ENCODE measurements around the gene ZDHHC21. TPM values are rescaled to one million over a fixed set of nuclear protein-coding genes. Genes with fewer than 3 reads are reported as not detected.

Gene ZDHHC21
- total and polyA plus RNA-seq, 4 experiments from 2014 or later, result 1.2 to 8.9 (median 3.8) TPM

- H3K9me3 ChIP-seq (ENCODE audit: control insufficient read depth in 1 of 2, low read length in 2 of 2), result no peaks in the 10 kb centered on the region
- intact Hi-C loops (cut with micrococcal nuclease), result no loop called here
- ChIA-PET CTCF (ENCODE audit: partially characterized antibody) (no interaction called here), POLR2A (ENCODE audit: partially characterized antibody) (no interaction called here)
- Mint-ChIP-seq H3K4me1 (no peaks in the 10 kb centered on the region), H3K36me3 (no peaks in the 10 kb centered on the region), H3K4me3 (no peak overlapping the region), H3K27ac (no peak overlapping the region), H3K27me3 (peaks cover 6 to 11% of the 10 kb centered on the region in 2 donors), H3K9me3 (no peaks in the 10 kb centered on the region)
- H3K4me1 ChIP-seq (ENCODE audit: insufficient read depth, low read length), result no peaks in the 10 kb centered on the region
- no peaks in the 10 kb centered on the region for H3K27me3 ChIP-seq (ENCODE audit: insufficient read depth, low read length)
- no peak overlapping the region for H3K4me3 ChIP-seq (ENCODE audit: low read length in 2 of 2)
- H3K36me3 ChIP-seq (ENCODE audit: insufficient read depth, low read length), result no peaks in the 10 kb centered on the region
- DNase-seq, result no peak
- no peak overlapping the region for H3K27ac ChIP-seq (ENCODE audit: low read depth, low read length)
Observed at GRCh38 chr9:14719231-14719923, 26.1 kb upstream of the ZDHHC21 start.

DNA sequence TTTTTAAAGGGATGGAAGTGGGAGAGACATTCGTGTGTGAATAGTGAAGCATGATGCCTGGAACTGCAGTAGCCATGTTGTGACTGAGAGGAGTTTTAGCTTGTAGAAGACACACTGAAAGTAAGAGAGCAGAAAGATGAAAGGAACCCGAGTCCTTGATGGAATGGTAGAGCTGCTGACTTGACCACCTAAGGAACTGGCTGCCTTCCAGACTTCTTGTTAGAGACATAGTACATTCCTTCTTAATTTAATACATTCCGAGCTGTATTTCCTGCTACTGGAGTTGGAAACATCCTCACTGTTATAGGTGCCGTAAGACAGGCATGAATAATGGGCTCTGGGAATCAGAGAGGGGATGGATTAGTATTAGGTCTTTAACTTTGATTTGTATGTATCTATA lies 21.9 kb upstream of the ZDHHC21 start:
- Histone ChIP-seq H3K4me3 (ENCODE audit: low read length in 2 of 2) (no peak overlapping the region), H3K4me1 (ENCODE audit: insufficient read depth, low read length) (no peaks in the 10 kb centered on the region), H3K9me3 (ENCODE audit: control insufficient read depth in 1 of 2, low read length in 2 of 2) (no peaks in the 10 kb centered on the region), H3K36me3 (ENCODE audit: insufficient read depth, low read length) (no peaks in the 10 kb centered on the region), H3K27ac (ENCODE audit: low read depth, low read length) (no peak overlapping the region), H3K27me3 (ENCODE audit: insufficient read depth, low read length) (no peaks in the 10 kb centered on the region)
- no peak overlapping the region for H3K4me3 Mint-ChIP-seq
- intact Hi-C loops (cut with micrococcal nuclease), result no loop called here
- H3K27ac Mint-ChIP-seq, result no peak overlapping the region
- no peaks in the 10 kb centered on the region for H3K36me3 Mint-ChIP-seq
- H3K27me3 Mint-ChIP-seq, result peaks cover 5 to 13% of the 10 kb centered on the region in 2 donors
- ChIA-PET CTCF (ENCODE audit: partially characterized antibody) (no interaction called here), POLR2A (ENCODE audit: partially characterized antibody) (no interaction called here)
- H3K9me3 Mint-ChIP-seq, result peaks cover 0 to 5% (median 2%) of the 10 kb centered on the region in 8 donors
- H3K4me1 Mint-ChIP-seq, result no peaks in the 10 kb centered on the region
- DNase-seq, result no peak

DNA sequence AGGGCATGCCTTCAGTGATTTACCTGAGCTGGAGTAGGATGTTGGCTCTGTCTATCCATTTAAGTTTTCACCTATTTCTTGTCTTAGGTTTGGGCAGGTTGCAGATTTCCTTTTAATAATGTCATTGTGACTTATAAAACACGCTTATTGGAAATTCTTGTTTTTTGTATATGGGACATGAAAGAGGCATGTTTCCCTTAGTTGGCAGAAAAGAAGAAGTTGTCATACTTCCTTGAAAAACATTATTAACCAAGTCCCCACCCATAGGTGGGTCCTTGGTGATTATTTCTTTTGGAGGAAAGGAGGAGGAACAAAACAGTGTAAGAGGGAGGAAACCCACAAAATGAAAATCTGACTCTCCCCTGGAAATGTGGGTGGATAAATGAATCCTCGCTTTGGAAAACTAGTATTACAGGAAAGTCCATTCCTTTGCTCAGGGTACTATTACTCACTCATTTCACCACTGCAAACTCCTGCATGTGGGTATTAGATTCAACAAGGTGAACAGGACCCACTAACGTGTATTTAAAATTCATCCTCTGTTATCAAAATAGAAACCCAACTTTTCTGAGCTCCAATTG lies 20.0 kb upstream of the ZDHHC21 start:
- Mint-ChIP-seq H3K27ac (no peak overlapping the region), H3K4me1 (no peaks in the 10 kb centered on the region), H3K36me3 (no peaks in the 10 kb centered on the region), H3K27me3 (peaks cover 8 to 16% of the 10 kb centered on the region in 2 donors), H3K9me3 (peaks cover 2 to 21% (median 8%) of the 10 kb centered on the region in 8 donors), H3K4me3 (no peak overlapping the region)
- Histone ChIP-seq H3K36me3 (ENCODE audit: insufficient read depth, low read length) (no peaks in the 10 kb centered on the region), H3K27ac (ENCODE audit: low read depth, low read length) (no peak overlapping the region), H3K4me1 (ENCODE audit: insufficient read depth, low read length) (no peaks in the 10 kb centered on the region), H3K9me3 (ENCODE audit: control insufficient read depth in 1 of 2, low read length in 2 of 2) (no peaks in the 10 kb centered on the region), H3K4me3 (ENCODE audit: low read length in 2 of 2) (no peak overlapping the region), H3K27me3 (ENCODE audit: insufficient read depth, low read length) (no peaks in the 10 kb centered on the region)
- intact Hi-C loops (cut with micrococcal nuclease), result no loop called here
- DNase-seq, result no peak
- CTCF ChIA-PET (ENCODE audit: partially characterized antibody), result no interaction called here
- POLR2A ChIA-PET (ENCODE audit: partially characterized antibody), result no interaction called here

DNA sequence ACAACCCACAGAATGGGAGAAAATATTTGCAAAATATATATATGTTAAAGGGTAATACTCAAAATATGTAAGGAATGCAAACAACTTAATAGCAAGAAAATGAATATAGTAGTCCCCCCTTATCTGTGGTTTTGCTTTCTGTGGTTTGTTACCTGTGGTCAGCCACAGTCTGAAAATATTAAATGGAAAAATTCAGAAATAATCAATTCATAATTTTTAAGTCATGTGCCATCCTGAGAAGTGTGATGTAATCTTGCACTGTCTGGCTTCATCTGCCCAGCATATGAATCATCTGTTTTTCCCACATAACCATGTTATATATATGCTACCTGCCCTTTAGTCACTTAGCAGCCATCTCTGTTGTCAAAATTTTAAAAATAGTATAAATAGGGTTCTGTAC lies 17.6 kb upstream of the ZDHHC21 start:
- no peaks in the 10 kb centered on the region for H3K36me3 ChIP-seq (ENCODE audit: insufficient read depth, low read length)

GRCh38 chr9:14706530-14707140 lies 13.4 kb upstream of the ZDHHC21 start:
- Histone ChIP-seq H3K4me1 (ENCODE audit: insufficient read depth, low read length) (no peaks in the 10 kb centered on the region), H3K36me3 (ENCODE audit: insufficient read depth, low read length) (no peaks in the 10 kb centered on the region), H3K27me3 (ENCODE audit: insufficient read depth, low read length) (no peaks in the 10 kb centered on the region), H3K27ac (ENCODE audit: low read depth, low read length) (no peak overlapping the region), H3K9me3 (ENCODE audit: control insufficient read depth in 1 of 2, low read length in 2 of 2) (peaks cover 0 to 5% of the 10 kb centered on the region in 2 donors), H3K4me3 (ENCODE audit: low read length in 2 of 2) (no peak overlapping the region)
- Mint-ChIP-seq H3K4me3 (peak overlapping the region in 1 of 8 donors; percentile 24), H3K4me1 (no peaks in the 10 kb centered on the region), H3K36me3 (peaks cover 2 to 3% of the 10 kb centered on the region in 2 donors), H3K9me3 (peaks cover 2 to 53% (median 43%) of the 10 kb centered on the region in 8 donors), H3K27ac (no peak overlapping the region), H3K27me3 (peaks cover 8 to 22% of the 10 kb centered on the region in 2 donors)
- CTCF ChIA-PET (ENCODE audit: partially characterized antibody), result no interaction called here
- intact Hi-C loops (cut with micrococcal nuclease), result no loop called here
- no peak for DNase-seq
- POLR2A ChIA-PET (ENCODE audit: partially characterized antibody), result no interaction called here

More for the DNA sequence above, 17.6 kb upstream of the ZDHHC21 start:
- H3K4me1 ChIP-seq (ENCODE audit: insufficient read depth, low read length), result no peaks in the 10 kb centered on the region
- Mint-ChIP-seq H3K4me3 (no peak overlapping the region), H3K36me3 (no peaks in the 10 kb centered on the region), H3K4me1 (no peaks in the 10 kb centered on the region), H3K9me3 (peaks cover 2 to 31% (median 25%) of the 10 kb centered on the region in 8 donors), H3K27ac (no peak overlapping the region), H3K27me3 (peaks cover 9 to 22% of the 10 kb centered on the region in 2 donors)
- intact Hi-C loops (cut with micrococcal nuclease), result no loop called here
- ChIA-PET CTCF (ENCODE audit: partially characterized antibody) (no interaction called here), POLR2A (ENCODE audit: partially characterized antibody) (interaction anchor here (1.3 kb wide), 1 partner anchor 18 kb away, joined by 3 read pairs; the partner anchor contains the start of gene ZDHHC21)
- H3K9me3 ChIP-seq (ENCODE audit: control insufficient read depth in 1 of 2, low read length in 2 of 2), result peaks cover 0 to under 1% of the 10 kb centered on the region in 2 donors
- H3K27ac ChIP-seq (ENCODE audit: low read depth, low read length), result no peak overlapping the region
- no peak for DNase-seq
- no peak overlapping the region for H3K4me3 ChIP-seq (ENCODE audit: low read length in 2 of 2)
- H3K27me3 ChIP-seq (ENCODE audit: insufficient read depth, low read length), result no peaks in the 10 kb centered on the region

DNA sequence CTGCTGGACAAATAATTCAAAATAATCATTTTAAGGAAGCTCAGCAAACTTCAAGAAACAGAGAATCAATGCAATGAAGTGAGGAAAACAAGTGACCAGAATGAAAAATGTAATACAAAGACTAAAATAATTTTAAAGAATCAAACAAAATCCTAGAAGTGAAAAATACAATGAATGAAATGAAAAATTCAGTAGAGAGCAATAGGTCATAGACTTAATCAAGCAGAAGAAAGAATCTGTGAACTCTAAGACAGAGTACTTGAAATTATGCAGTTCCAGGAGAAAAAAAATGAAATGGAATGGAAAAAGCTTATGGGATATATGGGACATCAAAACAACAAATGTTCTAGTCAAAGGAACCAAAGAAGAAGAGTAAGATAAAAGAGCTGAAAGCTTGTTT lies 11.8 kb upstream of the ZDHHC21 start:
- CTCF ChIA-PET (ENCODE audit: partially characterized antibody), result interaction anchor here (1.2 kb wide), 1 partner anchor 12 kb away, joined by 3 read pairs; the partner anchor contains the start of gene ZDHHC21
- POLR2A ChIA-PET (ENCODE audit: partially characterized antibody), result no interaction called here
- Mint-ChIP-seq H3K27me3 (peaks cover 8 to 20% of the 10 kb centered on the region in 2 donors), H3K36me3 (peaks cover 2 to 3% of the 10 kb centered on the region in 2 donors), H3K27ac (no peak overlapping the region), H3K9me3 (peaks cover 2 to 52% (median 40%) of the 10 kb centered on the region in 8 donors), H3K4me1 (no peaks in the 10 kb centered on the region), H3K4me3 (no peak overlapping the region)
- no peak for DNase-seq
- H3K36me3 ChIP-seq (ENCODE audit: insufficient read depth, low read length), result no peaks in the 10 kb centered on the region
- H3K9me3 ChIP-seq (ENCODE audit: control insufficient read depth in 1 of 2, low read length in 2 of 2), result peaks cover 0 to 5% of the 10 kb centered on the region in 2 donors
- H3K27ac ChIP-seq (ENCODE audit: low read depth, low read length), result no peak overlapping the region
- intact Hi-C loops (cut with micrococcal nuclease), result no loop called here
- no peaks in the 10 kb centered on the region for H3K4me1 ChIP-seq (ENCODE audit: insufficient read depth, low read length)
- H3K27me3 ChIP-seq (ENCODE audit: insufficient read depth, low read length), result no peaks in the 10 kb centered on the region
- H3K4me3 ChIP-seq (ENCODE audit: low read length in 2 of 2), result no peak overlapping the region

DNA sequence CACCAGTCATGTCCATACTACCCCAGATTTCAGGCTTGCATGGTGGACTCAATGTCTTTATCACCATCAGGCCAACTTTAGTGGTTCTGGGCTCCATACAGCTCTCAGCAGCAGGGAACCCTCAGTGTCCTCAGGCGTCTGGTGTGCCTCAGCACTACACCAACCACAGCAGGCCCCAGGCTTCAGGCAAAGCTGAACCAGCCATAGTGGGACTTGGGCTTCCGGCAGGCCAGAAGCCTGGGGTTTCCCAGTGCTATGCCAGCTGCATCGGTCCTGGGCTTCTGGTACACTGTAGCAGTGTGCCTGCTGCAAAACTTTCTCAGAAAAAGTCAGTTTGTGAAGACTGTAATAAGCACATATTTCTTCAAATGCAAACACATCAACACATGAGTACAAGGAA lies 11.0 kb upstream of the ZDHHC21 start:
- Histone ChIP-seq H3K36me3 (ENCODE audit: insufficient read depth, low read length) (no peaks in the 10 kb centered on the region), H3K27ac (ENCODE audit: low read depth, low read length) (no peak overlapping the region), H3K4me1 (ENCODE audit: insufficient read depth, low read length) (no peaks in the 10 kb centered on the region), H3K9me3 (ENCODE audit: control insufficient read depth in 1 of 2, low read length in 2 of 2) (peaks cover 0 to 5% of the 10 kb centered on the region in 2 donors), H3K27me3 (ENCODE audit: insufficient read depth, low read length) (no peaks in the 10 kb centered on the region), H3K4me3 (ENCODE audit: low read length in 2 of 2) (no peak overlapping the region)
- ChIA-PET CTCF (ENCODE audit: partially characterized antibody) (interaction anchor here (1.2 kb wide), 1 partner anchor 11 kb away, joined by 3 read pairs; the partner anchor contains the start of gene ZDHHC21), POLR2A (ENCODE audit: partially characterized antibody) (no interaction called here)
- H3K4me3 Mint-ChIP-seq, result no peak overlapping the region
- peaks cover 10 to 20% of the 10 kb centered on the region in 2 donors for H3K27me3 Mint-ChIP-seq
- intact Hi-C loops (cut with micrococcal nuclease), result no loop called here
- H3K36me3 Mint-ChIP-seq, result peaks cover 2 to 3% of the 10 kb centered on the region in 2 donors
- no peak overlapping the region for H3K27ac Mint-ChIP-seq
- H3K4me1 Mint-ChIP-seq, result no peaks in the 10 kb centered on the region
- peaks cover 2 to 48% (median 34%) of the 10 kb centered on the region in 8 donors for H3K9me3 Mint-ChIP-seq
- DNase-seq, result no peak

Measured in CD4-positive, alpha-beta memory T cell (primary cell).